A673 (cell line): ENCODE results near the gene LIMA1.
"Not testable (repeated sequence)": the region's sequence is repeated elsewhere in the genome, so short reads cannot be mapped to it uniquely, and the experiment has no call there.

ENCODE experiments used
- CTCF ChIP-seq: fragments of 300-800, 200-600 bp; sonication (generic); conservative IDR thresholded peaks from 2 replicates; pipeline ENCODE4 v1.5.1; 2017; ENCODE audit warnings: low read depth, mild to moderate bottlenecking, antibody characterized with exemption, low read length, moderate library complexity, mixed read lengths
- EZH2 ChIP-seq: fragments of 200-600 bp; sonication (generic); IDR thresholded peaks from 2 replicates; pipeline ENCODE4 v1.6.1; 2017; ENCODE audit warnings: borderline replicate concordance, low read depth, mild to moderate bottlenecking, mixed read lengths, antibody characterized with exemption, low read length; ENCODE audit not compliant: poor library complexity, severe bottlenecking

GRCh38 chr12:50328664-50329063 lies 45.3 kb upstream of the LIMA1 start:
- not testable (repeated sequence) for TF ChIP-seq CTCF, EZH2
